IMR-90 (cell line): ENCODE results near the gene PTPN11.

Experiments used
- CEBPB ChIP-seq: IDR thresholded peaks from 2 replicates; pipeline ENCODE4 v1.6.1; 2012; ENCODE audit warnings: low read depth, low read length, improper control_type of control experiment
- CTCF ChIP-seq: conservative IDR thresholded peaks from 2 replicates; pipeline ENCODE4 v1.5.1; 2012; ENCODE audit warnings: mild to moderate bottlenecking, low read depth, low read length, improper control_type of control experiment
- MAFK ChIP-seq: IDR thresholded peaks from 2 replicates; pipeline ENCODE4 v1.6.1; 2012; ENCODE audit warnings: low read depth, low read length, improper control_type of control experiment
- MXI1 ChIP-seq: IDR thresholded peaks from 2 replicates; pipeline ENCODE4 v1.6.1; 2012; ENCODE audit warnings: low read depth, mild to moderate bottlenecking, low read length, moderate library complexity, borderline replicate concordance
- POLR2A ChIP-seq: IDR thresholded peaks from 2 replicates; pipeline ENCODE4 v1.6.1; 2012; ENCODE audit warnings: mild to moderate bottlenecking, low read depth, low read length
- RAD21 ChIP-seq: IDR thresholded peaks from 2 replicates; pipeline ENCODE4 v1.6.1; 2012; ENCODE audit warnings: low read length, improper control_type of control experiment

- TF ChIP-seq CTCF (no peak), POLR2A (no peak), MAFK (no peak), CEBPB (no peak), MXI1 (no peak), RAD21 (no peak)
These were observed 2.0 kb downstream of the PTPN11 start for GRCh38 chr12:112420740-112421139.
